GM18517 (cell line): Measurements from ENCODE around the gene ZNF878.

Experiments used
- ATAC-seq: cut with Tn5 transposase; IDR thresholded peaks from one replicate; pipeline ENCODE4 v1.9.1; 2021; ENCODE audit warnings: mild to moderate bottlenecking, moderate library complexity; ENCODE audit not compliant: unreplicated experiment

ZNF878 gene

DNA sequence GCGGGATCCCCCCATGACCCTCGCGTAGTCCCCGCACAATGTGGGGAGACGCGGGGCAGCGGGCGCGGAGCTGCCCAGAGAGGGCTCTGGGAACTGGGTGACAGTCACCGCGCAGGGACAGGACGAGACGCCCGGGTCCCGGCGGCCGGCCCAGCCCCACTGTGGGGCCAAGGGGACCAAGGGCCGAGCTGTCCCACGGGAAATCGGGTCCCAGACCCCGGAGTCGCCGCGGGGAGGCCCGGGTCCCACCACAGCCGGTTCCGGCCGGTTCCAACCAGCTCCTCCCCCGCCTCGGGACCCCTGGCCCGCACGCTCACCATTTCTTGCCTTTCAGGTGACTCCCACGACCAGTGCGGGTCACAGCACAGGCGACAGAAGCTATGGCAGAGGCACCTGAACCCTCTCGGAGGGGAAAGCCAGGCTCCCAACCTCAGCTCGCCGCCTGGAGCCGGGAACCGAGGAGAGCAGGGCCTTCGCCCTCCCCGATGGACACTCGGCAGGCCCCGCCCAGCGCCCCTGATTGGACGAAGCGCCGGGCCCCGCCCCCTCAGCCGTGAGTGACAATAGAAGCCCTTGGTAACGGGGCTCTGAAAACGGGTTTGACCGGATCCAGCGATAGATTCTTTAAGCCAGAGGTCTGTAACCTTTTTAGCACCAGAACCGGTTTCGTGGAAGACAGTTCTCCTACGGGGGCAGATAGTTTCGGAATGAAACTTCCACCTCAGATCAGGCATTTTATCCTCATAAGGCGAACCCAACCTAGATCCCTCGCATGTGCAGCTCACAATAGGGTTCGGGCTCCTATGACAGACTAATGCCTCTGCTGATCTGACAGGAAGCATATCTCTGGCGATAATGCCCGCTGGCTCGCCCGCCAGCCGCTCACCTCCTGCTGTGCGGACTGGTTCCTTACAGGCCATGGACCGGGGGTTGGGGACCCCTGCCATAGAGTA, 17.3 kb downstream of the ZNF878 start, which contains the start of gene ZNF433:
Gene ZNF433, minus strand, starts transcription at position 460 of the 953 bp plus-strand sequence. Its CDS starts 140 bp downstream, at position 320.
- peak; percentile 87 for ATAC-seq

DNA sequence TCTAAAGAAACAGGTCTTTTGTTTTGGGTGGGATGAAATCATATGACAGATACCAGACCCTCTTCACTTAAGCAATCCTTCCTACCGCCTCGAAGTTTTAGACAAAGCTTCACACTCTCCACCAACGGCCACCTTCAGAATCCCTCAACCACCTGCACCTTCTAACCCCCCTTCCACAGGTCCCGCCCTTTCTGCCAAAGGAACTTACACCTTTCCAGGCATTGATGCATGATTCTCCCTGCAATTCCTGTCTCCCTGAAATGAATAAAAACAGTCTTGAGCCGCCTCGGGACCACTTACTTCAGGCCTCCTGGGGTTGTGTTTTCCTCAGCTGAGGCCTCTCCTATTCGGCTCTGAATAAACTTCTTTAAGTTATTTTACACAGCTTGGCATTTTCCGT, 18.1 kb downstream of the ZNF878 start:
- no peak for ATAC-seq

DNA sequence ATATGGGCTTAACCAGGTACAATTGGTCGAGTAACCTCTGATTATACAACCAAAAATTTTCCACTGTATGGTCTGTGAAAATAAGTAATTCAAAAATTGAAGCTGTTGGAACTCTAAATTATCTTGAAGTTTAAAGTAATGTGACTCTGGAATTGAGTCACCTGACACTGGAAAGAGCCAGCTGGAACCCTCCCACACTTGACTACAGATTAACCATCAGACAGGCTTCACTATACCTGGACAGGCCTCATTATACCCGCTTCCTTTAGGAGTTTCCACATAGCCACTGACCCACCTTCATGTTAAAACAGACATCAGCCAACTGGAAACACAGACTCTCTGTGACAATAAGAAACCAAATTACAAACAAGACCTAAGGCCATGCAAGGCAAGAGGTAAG, 18.6 kb downstream of the ZNF878 start:
- no peak for ATAC-seq

DNA sequence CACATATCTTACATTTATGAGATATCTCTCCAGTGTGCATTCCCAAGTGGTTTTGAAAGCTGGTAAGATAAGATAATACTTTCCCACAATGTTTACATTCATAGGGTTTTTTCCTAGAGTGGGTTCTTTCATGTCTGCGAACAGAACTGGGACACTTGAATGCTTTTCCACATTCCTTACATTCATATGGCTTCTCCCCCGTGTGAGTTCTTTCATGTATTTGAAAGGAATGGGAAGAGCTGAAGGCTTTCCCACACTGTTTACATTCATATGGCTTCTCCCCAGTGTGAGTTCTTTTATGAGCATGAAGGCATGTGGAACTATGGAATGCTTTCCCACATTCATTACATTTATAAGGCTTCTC, 37.0 kb downstream of the ZNF878 start:
- ATAC-seq: no peak

DNA sequence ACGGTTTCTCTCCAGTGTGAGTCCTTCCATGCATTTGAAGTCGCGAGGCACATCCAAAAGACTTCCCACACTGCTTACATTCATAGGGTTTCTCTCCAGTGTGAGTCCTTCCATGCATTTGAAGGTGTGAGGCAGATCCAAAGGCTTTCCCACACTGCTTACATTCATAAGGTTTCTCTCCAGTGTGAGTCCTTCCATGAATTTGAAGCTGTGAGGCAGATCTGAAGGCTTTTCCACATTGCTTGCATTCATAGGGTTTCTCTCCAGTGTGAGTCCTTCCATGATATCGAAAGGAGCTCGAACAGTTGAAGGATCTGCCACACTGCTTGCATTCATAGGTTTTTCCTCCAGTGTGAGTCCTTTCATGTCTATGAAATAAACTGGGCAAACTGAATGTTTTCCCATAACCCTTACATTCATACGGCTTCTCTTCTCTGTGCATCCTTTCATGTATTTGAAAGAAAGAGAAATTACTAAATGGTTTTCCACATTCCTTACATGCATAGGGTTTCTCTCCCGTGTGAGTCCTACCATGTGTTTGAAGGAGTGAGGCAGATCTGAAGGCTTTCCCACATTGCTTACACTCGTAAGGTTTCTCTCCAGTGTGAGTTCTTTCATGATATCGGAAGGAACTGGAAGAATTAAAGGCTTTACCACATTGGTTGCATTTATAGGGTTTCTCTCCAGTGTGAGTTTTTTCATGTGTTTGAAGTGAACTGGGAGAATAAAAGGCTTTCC, 37.6 kb downstream of the ZNF878 start:
- ATAC-seq: no peak

DNA sequence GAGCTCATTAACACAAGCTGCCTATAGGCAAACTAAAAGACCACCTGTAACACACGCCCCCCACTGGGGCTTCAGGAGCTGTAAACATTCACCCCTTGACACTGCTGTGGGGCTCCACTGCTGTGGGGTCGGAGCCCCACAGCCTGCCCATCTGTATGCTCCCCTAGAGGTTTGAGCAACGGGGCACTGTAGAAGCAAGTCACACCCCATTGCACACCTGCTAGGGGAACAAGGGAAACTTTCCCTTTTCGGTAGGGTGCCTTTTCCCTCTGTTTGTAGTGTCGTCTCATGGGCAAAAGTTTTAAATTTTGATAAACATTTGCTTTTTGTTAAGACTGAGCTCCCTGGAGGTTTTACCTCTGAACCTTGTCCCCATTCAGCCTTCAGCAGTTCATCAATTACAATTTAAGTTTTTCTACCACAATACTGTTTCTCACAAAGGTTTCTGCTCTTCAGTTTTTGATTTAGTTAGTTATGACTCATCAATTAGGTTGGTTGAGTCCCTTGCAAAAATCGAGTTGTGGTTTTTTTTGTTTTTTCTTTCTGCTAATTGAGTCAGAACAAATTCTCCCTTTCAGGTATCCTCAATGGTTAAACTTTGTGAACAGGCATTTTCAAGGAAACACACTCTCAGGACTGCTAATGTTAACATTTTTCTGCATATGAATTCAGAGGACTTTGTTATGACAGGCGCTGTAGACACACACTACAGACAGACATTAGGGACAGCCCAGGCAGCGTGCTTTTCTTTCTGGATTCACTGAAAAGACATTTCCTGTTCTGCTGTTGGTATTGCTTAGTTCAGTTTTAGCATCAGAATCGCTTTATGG, 52.4 kb downstream of the ZNF878 start:
- no peak for ATAC-seq

DNA sequence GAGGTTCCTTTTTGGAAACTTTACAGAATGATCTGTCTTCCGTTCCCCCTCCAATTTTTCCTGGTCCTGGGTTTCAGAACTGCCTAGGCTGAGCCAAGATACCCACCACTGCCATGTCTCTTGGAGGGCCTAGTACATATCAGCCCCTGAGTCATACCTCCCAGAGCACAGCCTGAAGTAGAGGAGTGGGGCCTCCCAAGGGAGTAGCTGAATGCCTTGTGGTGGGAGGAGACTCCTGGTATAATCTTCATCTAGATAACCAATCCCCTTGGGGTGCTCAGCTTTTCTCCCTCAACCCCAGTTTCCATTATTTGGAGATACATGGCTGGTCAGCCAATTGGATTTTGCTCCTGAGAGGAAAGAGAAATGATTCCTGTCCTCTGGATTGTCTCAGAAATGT, 57.6 kb downstream of the ZNF878 start:
- ATAC-seq: no peak
